ENCODE measurements around the gene MAPK6. TPM values are rescaled to one million over a fixed set of nuclear protein-coding genes. Genes with fewer than 3 reads are reported as not detected.
"Not testable (repeated sequence)": the region's sequence is repeated elsewhere in the genome, so short reads cannot be mapped to it uniquely, and the experiment has no call there.

The MAPK6 gene
- total RNA-seq, 4 donors from 2014 or later, result 48.8 to 73.1 (median 54.5) TPM

GRCh38 chr15:52002351-52002750, 16.7 kb upstream of the MAPK6 start:
- 58 to 64% methylated on average over 2 of the region's 2 CpGs for WGBS, 2 donors
- no peak for DNase-seq (ENCODE audit: low spot score in 2 of 2)
- H3K4me3 ChIP-seq (ENCODE audit: low read depth, poor library complexity, severe bottlenecking), result no peak overlapping the region
- intact Hi-C loops (cut with DNase I; ENCODE audit: low total_unique reads), result no loop called here
- TF ChIP-seq POLR2A (IDR thresholded peaks at IDR 0.05), result no peak
- TF ChIP-seq, protein P1, sequence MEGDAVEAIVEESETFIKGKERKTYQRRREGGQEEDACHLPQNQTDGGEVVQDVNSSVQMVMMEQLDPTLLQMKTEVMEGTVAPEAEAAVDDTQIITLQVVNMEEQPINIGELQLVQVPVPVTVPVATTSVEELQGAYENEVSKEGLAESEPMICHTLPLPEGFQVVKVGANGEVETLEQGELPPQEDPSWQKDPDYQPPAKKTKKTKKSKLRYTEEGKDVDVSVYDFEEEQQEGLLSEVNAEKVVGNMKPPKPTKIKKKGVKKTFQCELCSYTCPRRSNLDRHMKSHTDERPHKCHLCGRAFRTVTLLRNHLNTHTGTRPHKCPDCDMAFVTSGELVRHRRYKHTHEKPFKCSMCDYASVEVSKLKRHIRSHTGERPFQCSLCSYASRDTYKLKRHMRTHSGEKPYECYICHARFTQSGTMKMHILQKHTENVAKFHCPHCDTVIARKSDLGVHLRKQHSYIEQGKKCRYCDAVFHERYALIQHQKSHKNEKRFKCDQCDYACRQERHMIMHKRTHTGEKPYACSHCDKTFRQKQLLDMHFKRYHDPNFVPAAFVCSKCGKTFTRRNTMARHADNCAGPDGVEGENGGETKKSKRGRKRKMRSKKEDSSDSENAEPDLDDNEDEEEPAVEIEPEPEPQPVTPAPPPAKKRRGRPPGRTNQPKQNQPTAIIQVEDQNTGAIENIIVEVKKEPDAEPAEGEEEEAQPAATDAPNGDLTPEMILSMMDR (IDR thresholded peaks at IDR 0.05), result no peak

GRCh38 chr15:52003089-52003488, 15.9 kb upstream of the MAPK6 start:
- intact Hi-C loops (cut with DNase I; ENCODE audit: low total_unique reads); H3K4me3 ChIP-seq (ENCODE audit: low read depth, poor library complexity, severe bottlenecking); DNase-seq (ENCODE audit: low spot score in 2 of 2): not testable (repeated sequence)
- 86 to 88% methylated on average over 7 of the region's 7 CpGs for WGBS, 2 donors

GRCh38 chr15:52003710-52004109, 15.3 kb upstream of the MAPK6 start:
- TF ChIP-seq, protein P1 (IDR thresholded peaks at IDR 0.05), result no peak
- no peak for TF ChIP-seq POLR2A (IDR thresholded peaks at IDR 0.05)
- intact Hi-C loops (cut with DNase I; ENCODE audit: low total_unique reads), result no loop called here
- no peak for DNase-seq (ENCODE audit: low spot score in 2 of 2)
- no peak overlapping the region for H3K4me3 ChIP-seq (ENCODE audit: low read depth, poor library complexity, severe bottlenecking)
- whole genome bisulfite sequencing, 2 donors, result 70 to 71% methylated on average over 1 of the region's 1 CpG

- DNase-seq (ENCODE audit: low spot score in 2 of 2), result no peak
- no peak overlapping the region for H3K4me3 ChIP-seq (ENCODE audit: low read depth, poor library complexity, severe bottlenecking)
- 54 to 74% methylated on average over 6 of the region's 6 CpGs for WGBS, 2 donors
- TF ChIP-seq, protein P1 (IDR thresholded peaks at IDR 0.05), result no peak
- no peak for TF ChIP-seq POLR2A (IDR thresholded peaks at IDR 0.05)
- intact Hi-C loops (cut with DNase I; ENCODE audit: low total_unique reads), result no loop called here
Measured at GRCh38 chr15:52004806-52005205, 14.2 kb upstream of the MAPK6 start.

GRCh38 chr15:52005748-52006701, 13.0 kb upstream of the MAPK6 start:
- 75 to 77% methylated on average over 5 of the region's 5 CpGs for WGBS, 2 donors
- no peak for DNase-seq (ENCODE audit: low spot score in 2 of 2)
- intact Hi-C loops (cut with DNase I; ENCODE audit: low total_unique reads), result no loop called here
- TF ChIP-seq POLR2A (IDR thresholded peaks at IDR 0.05), result no peak
- TF ChIP-seq, protein P1 (IDR thresholded peaks at IDR 0.05), result no peak
- no peak overlapping the region for H3K4me3 ChIP-seq (ENCODE audit: low read depth, poor library complexity, severe bottlenecking)

GRCh38 chr15:52006702-52007340, 12.2 kb upstream of the MAPK6 start:
- TF ChIP-seq POLR2A (IDR thresholded peaks at IDR 0.05), result no peak
- TF ChIP-seq, protein P1 (IDR thresholded peaks at IDR 0.05), result no peak
- H3K4me3 ChIP-seq (ENCODE audit: low read depth, poor library complexity, severe bottlenecking), result no peak overlapping the region
- no peak for DNase-seq (ENCODE audit: low spot score in 2 of 2)
- intact Hi-C loops (cut with DNase I; ENCODE audit: low total_unique reads), result no loop called here
- 79 to 85% methylated on average over 3 of the region's 3 CpGs for WGBS, 2 donors

All from lower leg skin (tissue), 4 donors.